AG08395 (cell line): ENCODE measurements around the gene HDAC11.
"Not testable (repeated sequence)": the region's sequence is repeated elsewhere in the genome, so short reads cannot be mapped to it uniquely, and the experiment has no call there.

Experiments used
- DNase-seq: peaks from one replicate; pipeline ENCODE4 v3.0.0; 2012; ENCODE audit warnings: mixed read lengths, low spot score

The HDAC11 gene

GRCh38 chr3:13470894-13471574 lies 9.1 kb upstream of the HDAC11 start:
- no peak for DNase-seq

GRCh38 chr3:13472286-13472685 lies 7.8 kb upstream of the HDAC11 start:
- DNase-seq: no peak

GRCh38 chr3:13473020-13473419 lies 7.1 kb upstream of the HDAC11 start:
- DNase-seq: no peak

GRCh38 chr3:13474021-13474420 lies 6.1 kb upstream of the HDAC11 start:
- DNase-seq: no peak

GRCh38 chr3:13474776-13475303 lies 5.3 kb upstream of the HDAC11 start:
- DNase-seq: no peak

GRCh38 chr3:13475871-13476590 lies 4.1 kb upstream of the HDAC11 start:
- DNase-seq: no peak

GRCh38 chr3:13477943-13478342 lies 2.2 kb upstream of the HDAC11 start:
- DNase-seq: no peak

- peak; percentile 49 for DNase-seq
These were observed 849 bp upstream of the HDAC11 start for GRCh38 chr3:13479332-13479581.

GRCh38 chr3:13480340-13481318 lies 523 bp downstream of the HDAC11 start:
- peak; percentile 50 for DNase-seq

- DNase-seq: no peak
These were observed 2.1 kb downstream of the HDAC11 start for GRCh38 chr3:13482106-13482690.

- DNase-seq: no peak
These were observed 3.2 kb downstream of the HDAC11 start for GRCh38 chr3:13483286-13483685.

GRCh38 chr3:13483988-13484695 lies 4.0 kb downstream of the HDAC11 start:
- no peak for DNase-seq

GRCh38 chr3:13484851-13485590 lies 4.9 kb downstream of the HDAC11 start:
- peak; percentile 64 for DNase-seq

GRCh38 chr3:13485630-13486562 lies 5.8 kb downstream of the HDAC11 start:
- DNase-seq: not testable (repeated sequence)

- no peak for DNase-seq
These were observed 7.3 kb downstream of the HDAC11 start for GRCh38 chr3:13487403-13487802.

GRCh38 chr3:13491206-13491974 lies 11.3 kb downstream of the HDAC11 start:
- no peak for DNase-seq

GRCh38 chr3:13492048-13492447 lies 11.9 kb downstream of the HDAC11 start:
- no peak for DNase-seq

GRCh38 chr3:13492976-13493866 lies 13.1 kb downstream of the HDAC11 start:
- no peak for DNase-seq
